ENCODE results near the gene FOXD4. TPM values are rescaled to one million over a fixed set of nuclear protein-coding genes. Genes with fewer than 3 reads are reported as not detected.
"Not testable (repeated sequence)": the region's sequence is repeated elsewhere in the genome, so short reads cannot be mapped to it uniquely, and the experiment has no call there.

FOXD4 gene
- polyA plus RNA-seq (2011; rRNA removed) = 0.12 and 0.17 TPM in 2 replicates
- not detected in 2 replicates for polyA minus RNA-seq (2011; rRNA and poly(A)+ RNA removed)

DNA sequence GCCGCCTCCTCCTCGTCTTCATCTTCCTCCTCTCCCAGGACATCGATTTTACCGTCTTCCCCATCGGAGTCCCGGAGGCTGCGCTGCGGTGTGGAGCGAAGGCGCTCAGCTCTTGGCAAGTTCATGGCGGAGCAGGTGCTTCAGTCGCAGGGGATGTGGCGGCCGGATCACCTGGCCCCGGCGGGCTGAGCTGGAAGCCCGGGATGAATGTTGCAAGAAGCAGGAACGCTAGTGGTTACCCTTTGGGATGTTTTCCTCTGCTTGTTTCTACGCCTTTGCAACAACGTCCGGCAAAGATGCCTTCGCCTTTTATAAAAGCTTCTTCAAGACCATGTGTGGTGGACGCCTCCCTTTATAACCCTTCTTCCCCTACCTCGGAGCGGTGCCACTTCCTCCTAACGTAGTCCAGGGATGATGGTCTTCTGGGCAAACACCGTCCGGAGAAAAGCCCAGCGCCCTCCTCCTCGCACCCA, at the start of gene FOXD4:
FOXD4 (minus strand) TSS at position 423 of the 473 bp plus-strand sequence; CDS start at position 125, 298 bp downstream.
- POLR2A ChIA-PET; H3K4me3 ChIP-seq (ENCODE audit: low read depth, low read length); CTCF ChIA-PET; DNase-seq (ENCODE audit: low read depth); H3K36me3 ChIP-seq (ENCODE audit: control insufficient read depth, insufficient read depth, low read length): not testable (repeated sequence)
- peaks cover 14% of the 10 kb centered on the region for H3K27me3 ChIP-seq (ENCODE audit: control insufficient read depth, insufficient read depth, low read length)

DNA sequence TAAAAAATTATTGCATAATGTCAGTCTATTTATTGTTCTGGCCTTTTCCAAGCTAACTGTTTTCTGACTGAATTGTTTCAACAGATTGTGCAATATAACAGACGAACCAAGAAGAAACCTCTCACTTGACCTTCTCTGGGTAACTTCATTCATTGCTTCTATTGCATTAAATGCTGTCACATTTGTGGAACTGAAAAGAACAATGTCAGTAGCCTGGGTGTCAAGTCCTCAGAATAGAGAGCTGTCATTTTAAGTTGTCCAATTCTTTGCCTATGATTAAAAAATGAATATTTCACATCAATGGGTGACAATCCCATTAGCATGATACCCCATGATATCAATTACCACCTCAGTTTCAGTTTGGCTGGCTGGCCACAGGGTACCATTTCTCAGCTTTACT, 41.7 kb upstream of the FOXD4 start:
- H3K36me3 ChIP-seq (ENCODE audit: control insufficient read depth, insufficient read depth, low read length); POLR2A ChIA-PET; H3K27me3 ChIP-seq (ENCODE audit: control insufficient read depth, insufficient read depth, low read length); DNase-seq (ENCODE audit: low read depth); CTCF ChIA-PET; H3K4me3 ChIP-seq (ENCODE audit: low read depth, low read length): not testable (repeated sequence)

DNA sequence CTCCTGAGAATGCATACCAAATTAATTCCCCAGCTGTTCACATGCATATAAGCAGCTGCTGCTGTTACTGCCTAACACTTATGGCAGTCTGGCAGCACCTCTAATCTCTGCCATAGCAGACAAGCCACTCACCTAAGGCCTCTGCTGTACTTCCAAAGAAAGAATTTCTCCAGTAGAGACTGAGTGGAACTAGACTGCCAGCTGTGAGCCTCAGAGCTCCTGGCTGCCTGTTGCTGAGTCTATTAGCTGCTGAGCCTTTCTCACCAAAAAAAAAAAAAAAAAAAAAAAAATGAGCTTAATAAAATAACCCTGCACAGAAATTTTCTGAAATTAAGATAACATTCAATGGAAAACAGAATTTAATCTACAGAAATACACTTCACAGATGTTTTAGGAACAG, 33.0 kb upstream of the FOXD4 start:
- DNase-seq (ENCODE audit: low read depth); CTCF ChIA-PET; H3K36me3 ChIP-seq (ENCODE audit: control insufficient read depth, insufficient read depth, low read length); H3K4me3 ChIP-seq (ENCODE audit: low read depth, low read length); H3K27me3 ChIP-seq (ENCODE audit: control insufficient read depth, insufficient read depth, low read length); POLR2A ChIA-PET: not testable (repeated sequence)

DNA sequence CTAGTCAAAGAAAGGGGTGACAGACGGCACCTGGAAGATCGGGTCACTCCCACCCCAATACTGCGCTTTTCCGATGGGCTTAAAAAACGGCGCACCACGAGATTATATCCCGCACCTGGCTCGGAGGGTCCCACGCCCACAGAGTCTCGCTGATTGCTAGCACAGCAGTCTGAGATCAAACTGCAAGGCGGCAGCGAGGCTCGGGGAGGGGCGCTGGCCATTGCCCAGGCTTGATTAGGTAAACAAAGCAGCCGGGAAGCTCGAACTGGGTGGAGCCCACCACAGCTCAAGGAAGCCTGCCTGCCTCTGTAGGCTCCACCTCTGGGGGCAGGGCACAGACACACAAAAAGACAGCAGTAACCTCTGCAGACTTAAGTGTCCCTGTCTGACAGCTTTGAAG, 21.7 kb upstream of the FOXD4 start:
- CTCF ChIA-PET; H3K27me3 ChIP-seq (ENCODE audit: control insufficient read depth, insufficient read depth, low read length): not testable (repeated sequence)

DNA sequence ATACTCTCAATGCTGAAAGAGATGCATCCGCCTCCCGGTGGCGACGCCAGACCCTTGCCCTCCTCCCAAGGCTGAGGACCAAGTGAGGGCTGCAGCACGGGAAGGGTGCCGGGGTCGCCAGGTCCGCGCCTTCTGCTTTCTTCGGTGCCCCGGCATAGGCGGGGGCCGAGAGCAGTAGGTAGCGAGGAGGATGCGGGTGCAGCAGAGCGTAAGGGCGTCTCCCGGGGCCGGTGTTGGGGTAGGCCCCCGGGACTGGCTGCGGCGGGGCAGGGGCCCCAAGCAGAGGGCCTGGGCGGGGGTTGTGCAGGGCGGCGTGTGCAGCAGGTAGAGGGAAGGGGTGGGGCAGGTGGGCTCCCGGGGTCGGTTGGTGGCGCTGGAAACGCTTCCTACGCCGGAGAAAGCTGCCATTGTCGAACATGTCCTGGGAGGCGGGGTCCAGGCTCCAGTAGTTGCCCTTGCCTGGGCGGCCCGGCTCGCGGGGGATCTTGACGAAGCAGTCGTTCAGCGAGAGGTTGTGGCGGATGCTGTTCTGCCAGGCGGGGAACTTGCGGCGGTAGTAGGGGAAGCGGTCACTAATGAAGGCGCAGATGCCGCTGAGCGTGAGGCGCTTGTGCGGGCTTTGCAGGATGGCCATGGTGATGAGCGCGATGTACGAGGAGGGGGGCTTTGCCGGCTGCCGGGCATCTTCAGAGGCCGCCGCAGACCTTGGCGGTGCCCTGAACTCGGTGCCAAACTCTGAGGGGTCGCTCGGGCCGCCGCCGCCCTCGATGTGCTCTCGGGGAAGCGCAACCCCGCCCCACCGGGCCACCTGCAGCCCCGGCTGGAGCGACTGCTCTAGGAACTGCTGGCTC, 848 bp downstream of the FOXD4 start:
- DNase-seq (ENCODE audit: low read depth); CTCF ChIA-PET; H3K4me3 ChIP-seq (ENCODE audit: low read depth, low read length); H3K36me3 ChIP-seq (ENCODE audit: control insufficient read depth, insufficient read depth, low read length); POLR2A ChIA-PET: not testable (repeated sequence)
- peaks cover 15% of the 10 kb centered on the region for H3K27me3 ChIP-seq (ENCODE audit: control insufficient read depth, insufficient read depth, low read length)

More for the DNA sequence above, 21.7 kb upstream of the FOXD4 start:
- POLR2A ChIA-PET; H3K4me3 ChIP-seq (ENCODE audit: low read depth, low read length); DNase-seq (ENCODE audit: low read depth); H3K36me3 ChIP-seq (ENCODE audit: control insufficient read depth, insufficient read depth, low read length): not testable (repeated sequence)

DNA sequence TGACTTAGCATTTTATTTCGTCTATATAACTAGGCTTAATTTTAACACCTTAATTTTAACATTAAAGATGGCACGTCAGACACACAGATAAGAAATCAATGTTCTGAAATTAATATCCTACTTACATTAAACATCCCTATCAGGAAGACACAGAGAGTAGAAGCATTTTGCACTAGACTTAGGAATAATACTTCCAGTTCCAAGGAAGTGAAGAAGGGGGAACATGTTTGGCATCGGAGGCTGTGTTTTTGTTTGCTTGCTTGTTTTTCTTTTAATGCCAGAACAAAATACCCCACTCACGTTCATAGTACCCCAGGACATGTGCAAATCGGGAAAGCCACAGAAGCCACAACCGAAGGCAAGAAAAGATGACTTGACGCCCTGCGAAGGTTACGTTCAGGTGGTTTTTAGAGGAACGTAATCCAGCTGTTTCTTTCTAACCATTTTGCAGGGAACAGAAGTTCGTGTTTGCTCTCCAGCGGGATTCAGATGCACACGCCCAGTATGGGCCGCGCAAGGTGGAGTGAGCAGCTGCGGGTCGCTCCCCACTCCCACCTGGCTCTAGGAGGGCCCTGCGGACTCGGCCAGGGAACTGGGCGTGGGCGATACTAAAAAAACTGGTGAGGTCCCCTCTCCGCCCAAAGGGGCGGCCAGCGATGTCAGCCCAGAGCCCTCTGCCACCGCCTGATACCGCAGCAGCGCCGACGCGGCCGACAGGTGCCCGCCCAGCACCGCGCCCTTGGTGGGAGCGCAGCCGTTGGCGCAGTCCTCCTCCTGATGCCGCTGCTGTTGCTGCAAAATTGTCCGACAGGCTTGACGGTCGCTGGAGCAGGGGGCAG, 1.8 kb downstream of the FOXD4 start:
- DNase-seq (ENCODE audit: low read depth); POLR2A ChIA-PET; H3K36me3 ChIP-seq (ENCODE audit: control insufficient read depth, insufficient read depth, low read length); H3K4me3 ChIP-seq (ENCODE audit: low read depth, low read length); CTCF ChIA-PET: not testable (repeated sequence)
- peaks cover 15% of the 10 kb centered on the region for H3K27me3 ChIP-seq (ENCODE audit: control insufficient read depth, insufficient read depth, low read length)

DNA sequence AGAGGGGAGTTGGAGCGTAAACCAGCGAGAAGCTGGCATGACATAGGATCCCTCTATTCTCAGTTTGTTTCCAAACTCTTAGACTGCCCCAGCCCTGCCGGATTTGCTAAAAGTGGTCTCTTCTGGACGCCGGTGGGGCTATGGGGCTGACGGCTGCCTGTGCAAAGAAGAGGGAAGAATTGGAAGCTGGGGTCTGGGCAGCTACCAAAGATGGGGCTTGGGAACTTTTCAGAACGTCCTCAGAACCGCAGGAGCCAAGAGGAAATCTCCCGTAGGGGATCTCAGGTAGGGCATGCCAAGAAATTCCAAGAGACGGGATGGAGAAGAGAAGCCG, 3.1 kb downstream of the FOXD4 start:
- CTCF ChIA-PET; POLR2A ChIA-PET; H3K36me3 ChIP-seq (ENCODE audit: control insufficient read depth, insufficient read depth, low read length); H3K4me3 ChIP-seq (ENCODE audit: low read depth, low read length); DNase-seq (ENCODE audit: low read depth): not testable (repeated sequence)
- peaks cover 15% of the 10 kb centered on the region for H3K27me3 ChIP-seq (ENCODE audit: control insufficient read depth, insufficient read depth, low read length)

DNA sequence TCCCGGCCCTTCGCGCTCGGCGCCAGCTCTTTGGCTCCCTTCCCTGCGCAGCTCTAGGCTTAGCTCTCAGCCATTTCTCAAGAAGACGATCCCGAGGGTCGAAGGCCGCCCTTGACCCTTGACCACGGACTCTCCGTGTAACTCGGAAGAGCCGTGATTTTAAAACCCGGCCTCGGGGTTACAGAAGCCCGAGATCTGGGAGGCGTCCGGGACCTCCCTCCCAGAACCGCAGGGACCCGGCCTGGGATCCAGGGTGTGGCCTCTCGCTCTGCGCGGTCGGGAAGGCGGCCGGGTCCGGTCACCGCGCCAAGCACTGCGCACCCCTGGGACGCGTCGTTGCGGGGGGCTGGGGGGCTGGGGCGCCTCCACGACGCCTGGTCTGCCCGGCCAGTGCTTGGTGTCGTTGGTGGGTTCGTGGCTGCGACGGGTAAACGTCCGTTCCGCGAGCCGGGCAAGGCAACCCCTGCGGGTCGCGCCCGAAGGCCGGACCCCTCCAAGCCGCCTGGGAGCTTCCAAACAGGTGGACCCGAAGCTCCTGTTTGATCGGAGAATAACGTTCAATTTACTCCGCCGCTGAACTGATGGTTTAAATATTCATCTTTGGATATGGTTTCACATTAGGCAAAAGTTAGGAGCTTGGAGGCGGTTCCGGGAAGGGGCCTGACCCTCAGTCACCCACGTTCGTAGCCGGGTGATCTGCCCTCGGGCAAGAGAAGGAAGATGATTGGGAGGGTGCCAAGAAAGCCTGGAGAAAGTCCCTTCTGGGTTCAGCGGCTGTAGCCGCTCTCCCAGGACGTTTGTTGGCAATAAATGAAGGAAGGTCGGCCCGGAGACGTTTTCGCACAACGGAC, 3.7 kb downstream of the FOXD4 start:
- H3K4me3 ChIP-seq (ENCODE audit: low read depth, low read length); POLR2A ChIA-PET; DNase-seq (ENCODE audit: low read depth); CTCF ChIA-PET; H3K36me3 ChIP-seq (ENCODE audit: control insufficient read depth, insufficient read depth, low read length): not testable (repeated sequence)
- H3K27me3 ChIP-seq (ENCODE audit: control insufficient read depth, insufficient read depth, low read length) = peaks cover 15% of the 10 kb centered on the region

DNA sequence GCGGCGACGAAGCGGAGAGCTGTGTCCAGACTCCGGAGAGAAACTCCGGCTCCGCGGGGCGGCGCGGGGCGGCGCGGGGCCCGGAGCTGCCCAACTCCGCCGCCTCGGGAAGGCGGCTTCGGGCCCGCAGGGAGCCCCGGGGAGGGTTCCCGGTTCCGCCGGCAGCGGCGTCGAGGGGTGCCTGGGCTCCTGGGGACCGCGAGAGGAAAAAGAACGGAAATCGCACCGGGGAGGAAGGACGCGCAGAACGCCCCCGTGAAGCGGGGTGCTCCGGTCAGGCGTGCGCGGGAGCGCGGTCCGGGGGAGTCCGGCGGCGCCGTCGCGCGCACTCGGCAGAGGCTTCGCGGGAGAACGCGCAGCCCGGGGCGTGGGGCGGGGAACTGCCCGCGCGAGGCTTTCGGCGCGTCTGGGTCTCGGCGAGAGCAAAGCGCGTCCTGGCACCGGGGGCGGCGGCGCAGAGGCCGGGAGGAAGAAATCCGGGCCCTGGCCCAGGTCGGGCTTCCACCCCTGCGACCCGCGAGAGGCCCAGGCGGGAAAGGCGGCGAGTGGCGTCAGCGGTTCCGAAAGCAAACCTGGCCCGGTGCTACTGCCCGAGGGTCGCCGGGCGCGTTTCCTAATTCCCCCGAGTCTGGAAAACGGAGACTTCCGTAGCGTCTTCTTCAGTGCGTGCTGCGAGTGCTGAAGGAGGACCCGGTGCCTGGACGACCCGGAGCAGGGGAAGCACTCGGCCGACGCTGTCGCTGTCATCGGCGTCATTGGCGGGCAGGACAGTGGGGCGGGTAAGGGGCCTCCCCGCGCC, 4.5 kb downstream of the FOXD4 start:
- H3K36me3 ChIP-seq (ENCODE audit: control insufficient read depth, insufficient read depth, low read length); POLR2A ChIA-PET; CTCF ChIA-PET; DNase-seq (ENCODE audit: low read depth); H3K4me3 ChIP-seq (ENCODE audit: low read depth, low read length): not testable (repeated sequence)
- peaks cover 15% of the 10 kb centered on the region for H3K27me3 ChIP-seq (ENCODE audit: control insufficient read depth, insufficient read depth, low read length)

DNA sequence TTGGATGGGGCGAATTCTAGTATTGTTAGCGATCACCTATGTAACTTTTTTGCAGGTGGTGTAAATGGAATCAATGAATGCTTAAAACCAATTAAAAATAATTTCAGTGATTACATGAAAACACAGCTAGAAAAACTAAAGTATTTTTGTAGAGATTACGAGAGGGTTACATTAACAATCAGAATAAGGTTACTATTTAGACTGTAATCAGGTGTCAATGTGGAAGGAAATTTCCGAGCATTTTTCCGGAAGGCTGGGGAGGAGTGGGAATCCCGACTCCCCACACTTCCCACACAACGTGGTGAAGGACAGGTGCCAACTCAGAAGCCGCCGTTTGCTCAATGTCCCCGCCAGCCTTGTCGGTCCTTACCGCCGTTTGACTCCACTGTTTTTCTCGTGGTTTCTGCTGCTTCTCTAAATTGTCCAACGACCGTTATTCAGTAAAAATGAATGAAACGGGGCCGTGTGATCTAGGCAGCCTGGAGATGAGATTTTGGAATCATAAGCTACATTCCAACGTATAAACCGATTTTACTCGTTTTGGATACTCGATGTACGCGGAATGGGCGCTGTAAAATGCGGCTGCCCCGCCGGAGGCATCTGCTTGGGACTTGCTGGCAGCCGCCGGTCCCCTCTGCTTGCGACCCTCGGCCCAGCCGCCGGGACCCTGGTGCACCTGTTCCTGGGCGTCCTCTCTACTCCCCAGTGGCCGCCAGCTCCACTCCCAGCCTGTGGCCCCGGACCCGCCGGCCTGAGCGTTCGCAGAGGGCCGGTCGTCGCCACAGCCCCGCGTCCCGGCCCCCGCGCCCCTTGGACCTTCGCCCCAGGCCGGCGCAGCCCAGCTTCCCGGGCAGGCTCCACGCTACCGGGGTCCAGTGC, 5.4 kb downstream of the FOXD4 start:
- CTCF ChIA-PET; H3K4me3 ChIP-seq (ENCODE audit: low read depth, low read length); H3K36me3 ChIP-seq (ENCODE audit: control insufficient read depth, insufficient read depth, low read length); DNase-seq (ENCODE audit: low read depth); POLR2A ChIA-PET: not testable (repeated sequence)
- peaks cover 15% of the 10 kb centered on the region for H3K27me3 ChIP-seq (ENCODE audit: control insufficient read depth, insufficient read depth, low read length)

DNA sequence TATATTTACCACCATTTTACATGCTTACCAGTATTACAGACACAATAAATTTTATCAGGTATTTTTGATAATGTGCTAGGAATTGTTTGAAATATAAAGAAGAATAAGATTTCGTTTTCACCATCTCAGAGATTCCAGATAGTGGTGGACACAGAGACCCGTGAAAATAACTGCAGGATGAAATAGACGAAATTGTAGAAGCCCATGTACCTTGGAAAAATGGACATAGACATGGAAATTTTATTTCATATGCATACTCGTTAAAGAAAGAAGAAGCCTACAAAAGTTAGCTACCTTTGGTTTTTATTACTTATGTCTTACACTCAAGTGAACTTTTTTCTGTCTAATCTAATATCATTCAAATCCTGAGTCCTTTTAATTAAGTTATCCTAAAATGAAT, 7.5 kb downstream of the FOXD4 start:
- H3K36me3 ChIP-seq (ENCODE audit: control insufficient read depth, insufficient read depth, low read length); POLR2A ChIA-PET: not testable (repeated sequence)
- peaks cover 15% of the 10 kb centered on the region for H3K27me3 ChIP-seq (ENCODE audit: control insufficient read depth, insufficient read depth, low read length)

More for the DNA sequence above, 7.5 kb downstream of the FOXD4 start:
- H3K4me3 ChIP-seq (ENCODE audit: low read depth, low read length); DNase-seq (ENCODE audit: low read depth); CTCF ChIA-PET: not testable (repeated sequence)

Measured in BJ (cell line).